ENCODE results near the gene TTC23L.

TTC23L gene

GRCh38 chr5:34870382-34870781 lies 31.4 kb downstream of the TTC23L start:
- Histone ChIP-seq H3K9me3 (ENCODE audit: low read depth, low read length) (no peaks in the 10 kb centered on the region), H3K27ac (no peak overlapping the region), H3K9ac (ENCODE audit: insufficient read length) (no peak overlapping the region), H3K36me3 (ENCODE audit: insufficient read depth, low read length) (no peaks in the 10 kb centered on the region), H3K4me3 (no peak overlapping the region)
- DNase-seq (ENCODE audit: low read depth, low spot score) = no peak
- no peak for TF ChIP-seq FOXP2 (optimal IDR thresholded peaks at IDR 0.05; ENCODE audit: control extremely low read depth, extremely low read length, insufficient read depth)
- no peak for TF ChIP-seq POLR2AphosphoS5 (IDR thresholded peaks at IDR 0.05; ENCODE audit: borderline replicate concordance, low read depth, low read length)
- TF ChIP-seq EZH2 (IDR thresholded peaks at IDR 0.05) = no peak

GRCh38 chr5:34876275-34876674 lies 37.3 kb downstream of the TTC23L start:
- H3K9me3 ChIP-seq (ENCODE audit: low read depth, low read length) = peaks cover 4% of the 10 kb centered on the region; the same call in 1 of the 2 replicates
- H3K27ac ChIP-seq = no peak overlapping the region
- DNase-seq (ENCODE audit: low read depth, low spot score) = no peak

GRCh38 chr5:34881246-34881645 lies 42.3 kb downstream of the TTC23L start:
- no peaks in the 10 kb centered on the region for H3K36me3 ChIP-seq (ENCODE audit: insufficient read depth, low read length)
- H3K9me3 ChIP-seq (ENCODE audit: low read depth, low read length) = no peaks in the 10 kb centered on the region
- no peak for TF ChIP-seq FOXP2 (optimal IDR thresholded peaks at IDR 0.05; ENCODE audit: control extremely low read depth, extremely low read length, insufficient read depth)
- no peak for TF ChIP-seq EZH2 (IDR thresholded peaks at IDR 0.05)
- no peak for TF ChIP-seq POLR2AphosphoS5 (IDR thresholded peaks at IDR 0.05; ENCODE audit: borderline replicate concordance, low read depth, low read length)
- H3K9ac ChIP-seq (ENCODE audit: insufficient read length) = no peak overlapping the region
- H3K4me3 ChIP-seq = no peak overlapping the region
- no peak overlapping the region for H3K27ac ChIP-seq
- no peak for DNase-seq (ENCODE audit: low read depth, low spot score)

More at GRCh38 chr5:34876275-34876674, 37.3 kb downstream of the TTC23L start:
- H3K9ac ChIP-seq (ENCODE audit: insufficient read length) = no peak overlapping the region
- H3K36me3 ChIP-seq (ENCODE audit: insufficient read depth, low read length) = no peaks in the 10 kb centered on the region
- H3K4me3 ChIP-seq = no peak overlapping the region
- no peak for TF ChIP-seq EZH2 (IDR thresholded peaks at IDR 0.05)
- TF ChIP-seq POLR2AphosphoS5 (IDR thresholded peaks at IDR 0.05; ENCODE audit: borderline replicate concordance, low read depth, low read length) = no peak
- TF ChIP-seq FOXP2 (optimal IDR thresholded peaks at IDR 0.05; ENCODE audit: control extremely low read depth, extremely low read length, insufficient read depth) = no peak

- no peak for TF ChIP-seq FOXP2 (optimal IDR thresholded peaks at IDR 0.05; ENCODE audit: control extremely low read depth, extremely low read length, insufficient read depth)
- TF ChIP-seq EZH2 (IDR thresholded peaks at IDR 0.05) = no peak
- no peak for TF ChIP-seq POLR2AphosphoS5 (IDR thresholded peaks at IDR 0.05; ENCODE audit: borderline replicate concordance, low read depth, low read length)
- no peak overlapping the region for H3K4me3 ChIP-seq
- H3K36me3 ChIP-seq (ENCODE audit: insufficient read depth, low read length) = no peaks in the 10 kb centered on the region
- no peaks in the 10 kb centered on the region for H3K9me3 ChIP-seq (ENCODE audit: low read depth, low read length)
- H3K27ac ChIP-seq = no peak overlapping the region
- no peak for DNase-seq (ENCODE audit: low read depth, low spot score)
- H3K9ac ChIP-seq (ENCODE audit: insufficient read length) = no peak overlapping the region
These were observed 47.6 kb downstream of the TTC23L start for GRCh38 chr5:34886392-34887119.

- Histone ChIP-seq H3K4me3 (no peak overlapping the region), H3K9ac (ENCODE audit: insufficient read length) (no peak overlapping the region), H3K36me3 (ENCODE audit: insufficient read depth, low read length) (no peaks in the 10 kb centered on the region), H3K9me3 (ENCODE audit: low read depth, low read length) (no peaks in the 10 kb centered on the region), H3K27ac (no peak overlapping the region)
- DNase-seq (ENCODE audit: low read depth, low spot score) = no peak
- TF ChIP-seq EZH2 (IDR thresholded peaks at IDR 0.05) (no peak), POLR2AphosphoS5 (IDR thresholded peaks at IDR 0.05; ENCODE audit: borderline replicate concordance, low read depth, low read length) (no peak), FOXP2 (optimal IDR thresholded peaks at IDR 0.05; ENCODE audit: control extremely low read depth, extremely low read length, insufficient read depth) (no peak)
These were observed 50.4 kb downstream of the TTC23L start for GRCh38 chr5:34889394-34889793.

GRCh38 chr5:34891981-34892380 lies 53.0 kb downstream of the TTC23L start:
- H3K27ac ChIP-seq = peak overlapping the region; percentile 75
- H3K9me3 ChIP-seq (ENCODE audit: low read depth, low read length) = no peaks in the 10 kb centered on the region
- DNase-seq (ENCODE audit: low read depth, low spot score) = peak; percentile 34
- H3K9ac ChIP-seq (ENCODE audit: insufficient read length) = no peak overlapping the region
- H3K4me3 ChIP-seq = peak overlapping the region; percentile 37; the same call in 1 of the 2 replicates
- TF ChIP-seq POLR2AphosphoS5 (IDR thresholded peaks at IDR 0.05; ENCODE audit: borderline replicate concordance, low read depth, low read length) = no peak
- TF ChIP-seq EZH2 (IDR thresholded peaks at IDR 0.05) = no peak
- TF ChIP-seq FOXP2 (optimal IDR thresholded peaks at IDR 0.05; ENCODE audit: control extremely low read depth, extremely low read length, insufficient read depth) = no peak
- H3K36me3 ChIP-seq (ENCODE audit: insufficient read depth, low read length) = no peaks in the 10 kb centered on the region

GRCh38 chr5:34892414-34892813 lies 53.5 kb downstream of the TTC23L start:
- peak overlapping the region; percentile 37; the same call in 1 of the 2 replicates for H3K4me3 ChIP-seq
- TF ChIP-seq POLR2AphosphoS5 (IDR thresholded peaks at IDR 0.05; ENCODE audit: borderline replicate concordance, low read depth, low read length) (no peak), EZH2 (IDR thresholded peaks at IDR 0.05) (no peak), FOXP2 (optimal IDR thresholded peaks at IDR 0.05; ENCODE audit: control extremely low read depth, extremely low read length, insufficient read depth) (no peak)

GRCh38 chr5:34894716-34895115 lies 55.8 kb downstream of the TTC23L start:
- TF ChIP-seq POLR2AphosphoS5 (IDR thresholded peaks at IDR 0.05; ENCODE audit: borderline replicate concordance, low read depth, low read length) (no peak), EZH2 (IDR thresholded peaks at IDR 0.05) (no peak), FOXP2 (optimal IDR thresholded peaks at IDR 0.05; ENCODE audit: control extremely low read depth, extremely low read length, insufficient read depth) (no peak)
- Histone ChIP-seq H3K27ac (no peak overlapping the region), H3K9me3 (ENCODE audit: low read depth, low read length) (no peaks in the 10 kb centered on the region), H3K36me3 (ENCODE audit: insufficient read depth, low read length) (no peaks in the 10 kb centered on the region), H3K9ac (ENCODE audit: insufficient read length) (no peak overlapping the region), H3K4me3 (no peak overlapping the region)
- no peak for DNase-seq (ENCODE audit: low read depth, low spot score)

More at GRCh38 chr5:34892414-34892813, 53.5 kb downstream of the TTC23L start:
- no peaks in the 10 kb centered on the region for H3K9me3 ChIP-seq (ENCODE audit: low read depth, low read length)
- H3K27ac ChIP-seq = no peak overlapping the region; the same call in 1 of the 2 replicates
- no peak for DNase-seq (ENCODE audit: low read depth, low spot score)
- H3K36me3 ChIP-seq (ENCODE audit: insufficient read depth, low read length) = no peaks in the 10 kb centered on the region
- no peak overlapping the region for H3K9ac ChIP-seq (ENCODE audit: insufficient read length)

Data from SK-N-MC (cell line).